ENCODE results near the gene RNF126. TPM values are rescaled to one million over a fixed set of nuclear protein-coding genes. Genes with fewer than 3 reads are reported as not detected.

The RNF126 gene
- total RNA-seq, 1 experiment from 2014 or later = 61.2 TPM

- in situ Hi-C loops (cut with HindIII; ENCODE audit: low pct_unique_long_range_greater_than_20kb, low sequenced_read_pairs) = no loop called here
- Histone ChIP-seq H3K27me3 (ENCODE audit: control insufficient read depth, insufficient read depth, low read length) (no peaks in the 10 kb centered on the region), H3K36me3 (ENCODE audit: control insufficient read depth, insufficient read depth, low read length) (no peaks in the 10 kb centered on the region), H3K27ac (ENCODE audit: low read length) (no peak overlapping the region), H3K4me1 (ENCODE audit: control insufficient read depth, insufficient read depth, low read length) (no peaks in the 10 kb centered on the region), H3K9me3 (ENCODE audit: control insufficient read depth, insufficient read depth, low read depth, low read length) (no peaks in the 10 kb centered on the region), H3K4me3 (ENCODE audit: low read depth in 2 of 2, low read length in 2 of 2) (no peak overlapping the region)
- CTCF ChIA-PET = no interaction called here
- POLR2A ChIA-PET = no interaction called here
- no TSS peak for BruUV-seq (replicated peaks)
- intact Hi-C loops (cut with micrococcal nuclease; ENCODE audit: unreplicated experiment) = no loop called here
- no peak for DNase-seq (ENCODE audit: low read depth, low spot score)
- no peak for TF ChIP-seq CTCF (IDR thresholded peaks at IDR 0.05)
- no peak for TF ChIP-seq POLR2AphosphoS5 (IDR thresholded peaks at IDR 0.05; ENCODE audit: low read depth, low read length)
- no peak for TF ChIP-seq TCF7L2 (IDR thresholded peaks at IDR 0.05; ENCODE audit: low read depth, low read length)
- TF ChIP-seq SIN3A (IDR thresholded peaks at IDR 0.05; ENCODE audit: borderline replicate concordance, insufficient read depth, low read depth, low read length) = no peak
- TF ChIP-seq REST (IDR thresholded peaks at IDR 0.05; ENCODE audit: insufficient read depth in 1 of 2, low read depth in 2 of 2, low read length in 1 of 2) = no peak
- ATAC-seq = no peak
Measured at GRCh38 chr19:640606-641189, 22.3 kb downstream of the RNF126 start.

- Histone ChIP-seq H3K4me1 (ENCODE audit: control insufficient read depth, insufficient read depth, low read length) (no peaks in the 10 kb centered on the region), H3K9me3 (ENCODE audit: control insufficient read depth, insufficient read depth, low read depth, low read length) (no peaks in the 10 kb centered on the region), H3K27ac (ENCODE audit: low read length) (no peak overlapping the region), H3K27me3 (ENCODE audit: control insufficient read depth, insufficient read depth, low read length) (no peaks in the 10 kb centered on the region), H3K4me3 (ENCODE audit: low read depth in 2 of 2, low read length in 2 of 2) (peak overlapping the region; percentile 10 to 30; a peak in 1 of 4 replicates), H3K36me3 (ENCODE audit: control insufficient read depth, insufficient read depth, low read length) (no peaks in the 10 kb centered on the region)
- in situ Hi-C loops (cut with HindIII; ENCODE audit: low pct_unique_long_range_greater_than_20kb, low sequenced_read_pairs) = no loop called here
- ChIA-PET CTCF (no interaction called here), POLR2A (no interaction called here)
- no peak for DNase-seq (ENCODE audit: low read depth, low spot score)
- ATAC-seq = peak; percentile 5; the same call in 1 of the 2 replicates
- no TSS peak for BruUV-seq (replicated peaks)
- TF ChIP-seq CTCF (IDR thresholded peaks at IDR 0.05) (no peak), POLR2AphosphoS5 (IDR thresholded peaks at IDR 0.05; ENCODE audit: low read depth, low read length) (no peak), SIN3A (IDR thresholded peaks at IDR 0.05; ENCODE audit: borderline replicate concordance, insufficient read depth, low read depth, low read length) (no peak), REST (IDR thresholded peaks at IDR 0.05; ENCODE audit: insufficient read depth in 1 of 2, low read depth in 2 of 2, low read length in 1 of 2) (no peak), TCF7L2 (IDR thresholded peaks at IDR 0.05; ENCODE audit: low read depth, low read length) (no peak)
- intact Hi-C loops (cut with micrococcal nuclease; ENCODE audit: unreplicated experiment) = no loop called here
Measured at GRCh38 chr19:640161-640558, 22.9 kb downstream of the RNF126 start.

Measured in Panc1 (cell line).